HCT116 (cell line): ENCODE measurements around the gene PHYKPL. TPM values are rescaled to one million over a fixed set of nuclear protein-coding genes. Genes with fewer than 3 reads are reported as not detected.

Source experiments
- ATAC-seq: fragments of 200-7000 bp; cut with Tn5 transposase; 2 replicates; pipeline ENCODE4 v1.9.1; 2020; ENCODE audit warnings: mild to moderate bottlenecking, moderate library complexity
- BruUV-seq: library from RNA; stranded (reverse); fragments of 400-500 nt; replicated peaks from 2 replicates; lab custom pipeline; 2021; lab: Mats Ljungman, UMichigan
- CTCF ChIA-PET: fragments of 300-600 bp; sonication (Branson Sonifier 250); formaldehyde crosslinking; loops from one replicate; lab custom pipeline; 2021; ENCODE audit warnings: antibody characterized with exemption; lab: Charles Lee
- POLR2A ChIA-PET: fragments of 300-600, 350-600 bp; sonication (Branson Sonifier 250); formaldehyde crosslinking; loops from one replicate; lab custom pipeline; 2021; ENCODE audit warnings: antibody characterized with exemption; lab: Charles Lee
- RAD21 ChIA-PET, 2 experiments: fragments of 300-600 bp; sonication (Branson Sonifier 250); formaldehyde crosslinking; loops; one replicate each; lab custom pipeline; 2023; ENCODE audit warnings: low total read pairs in 2 of 2; ENCODE audit not compliant: uncharacterized antibody in 2 of 2, unreplicated experiment in 2 of 2, low non-redundant PET in 1 of 2; lab: Charles Lee
- DNase-seq: peaks from one replicate; pipeline ENCODE4 v3.0.0-alpha.2; 2010; ENCODE audit warnings: low read depth, low spot score
- H2AFZ ChIP-seq: fragments of 200-600 bp; shearing (Covaris generic), sonication (generic); 2 replicates; pipeline ENCODE4 v1.6.1; 2017; ENCODE audit warnings: low read depth, mixed run types, mixed read lengths, antibody characterized with exemption, low read length; ENCODE audit not compliant: poor library complexity, severe bottlenecking
- H3K27ac ChIP-seq: 2 replicates; pipeline ENCODE4 v1.5.1; 2012; ENCODE audit warnings: low read depth, low read length
- H3K27me3 ChIP-seq: fragments of 200-600 bp; sonication (generic); 2 replicates; pipeline ENCODE4 v1.6.1; 2016; ENCODE audit warnings: mixed run types, low read length, mixed read lengths; ENCODE audit not compliant: insufficient read depth
- H3K36me3 ChIP-seq, 2 experiments: fragments of 200-500 bp in 1 of 2; fragments of 200-600 bp in 1 of 2; sonication (Bioruptor generic) in 1 of 2; sonication (generic) in 1 of 2; 2 replicates each; pipeline versions ENCODE4 v1.5.1 to v1.6.1; 2014 to 2016; ENCODE audit warnings: low read length in 2 of 2, inconsistent platforms in 1 of 2, mixed read lengths in 1 of 2, mixed run types in 1 of 2; ENCODE audit not compliant: insufficient read depth in 2 of 2, control insufficient read depth in 1 of 2
- H3K4me1 ChIP-seq, 2 experiments: fragments of 200-600 bp in 1 of 2; sonication (generic) in 1 of 2; 2 replicates each; pipeline versions ENCODE4 v1.5.1 to v1.6.1; 2012 to 2017; ENCODE audit warnings: low read length in 2 of 2, inconsistent platforms in 1 of 2, mild to moderate bottlenecking in 1 of 2, mixed read lengths in 1 of 2, mixed run types in 1 of 2, moderate library complexity in 1 of 2; ENCODE audit not compliant: insufficient read depth in 2 of 2, control insufficient read depth in 1 of 2
- H3K4me2 ChIP-seq: fragments of 200-600 bp; sonication (generic); 2 replicates; pipeline ENCODE4 v1.6.1; 2017; ENCODE audit warnings: mixed run types, low read length, mixed read lengths
- H3K4me3 ChIP-seq, 2 experiments: fragments of 200-600 bp in 1 of 2; sonication (generic) in 1 of 2; replicated peaks in 1 of 2; 2 replicates each; pipeline ENCODE4 v1.5.1; 2011 to 2016; ENCODE audit warnings: low read length in 2 of 2, control low read depth in 1 of 2, low read depth in 1 of 2, mild to moderate bottlenecking in 1 of 2, mixed read lengths in 1 of 2, mixed run types in 1 of 2
- H3K79me2 ChIP-seq: fragments of 200-600 bp; sonication (generic); 2 replicates; pipeline ENCODE4 v1.6.1; 2017; ENCODE audit warnings: mild to moderate bottlenecking, mixed run types, low read length, moderate library complexity, mixed read lengths; ENCODE audit not compliant: insufficient read depth
- H3K9ac ChIP-seq: fragments of 200-600 bp; sonication (generic); 2 replicates; pipeline ENCODE4 v1.6.1; 2016; ENCODE audit warnings: low read length, mixed read lengths
- H3K9me2 ChIP-seq: fragments of 200-600 bp; sonication (generic), shearing (Covaris generic); 2 replicates; pipeline ENCODE4 v1.6.1; 2017; ENCODE audit warnings: mixed run types, mild to moderate bottlenecking, moderate library complexity; ENCODE audit not compliant: insufficient read depth
- H3K9me3 ChIP-seq, 2 experiments: fragments of 200-500 bp in 1 of 2; fragments of 200-600 bp in 1 of 2; sonication (Bioruptor generic) in 1 of 2; sonication (generic) in 1 of 2; 2 replicates each; pipeline ENCODE4 v1.6.1; 2014 to 2017; ENCODE audit warnings: low read length in 2 of 2, mixed read lengths in 2 of 2, inconsistent platforms in 1 of 2, low read depth in 1 of 2, mild to moderate bottlenecking in 1 of 2, mixed run types in 1 of 2, moderate library complexity in 1 of 2; ENCODE audit not compliant: control insufficient read depth in 1 of 2, insufficient read depth in 1 of 2
- H4K20me1 ChIP-seq: fragments of 200-600 bp; sonication (generic), shearing (Covaris generic); 2 replicates; pipeline ENCODE4 v1.6.1; 2017; ENCODE audit warnings: mixed run types, mild to moderate bottlenecking, moderate library complexity; ENCODE audit not compliant: insufficient read depth
- CBX3 ChIP-seq: IDR thresholded peaks from 2 replicates; pipeline ENCODE4 v1.6.1; 2012; ENCODE audit warnings: low read depth
- EZH2 ChIP-seq: fragments of 200-600 bp; sonication (generic); IDR thresholded peaks from 2 replicates; pipeline ENCODE4 v1.6.1; 2017; ENCODE audit warnings: antibody characterized with exemption, mixed run types
- POLR2A ChIP-seq: IDR thresholded peaks from 2 replicates; pipeline ENCODE4 v1.7.0; 2011; ENCODE audit warnings: borderline replicate concordance; ENCODE audit not compliant: insufficient read depth, insufficient read length; ENCODE audit errors: extremely low read depth
- RAD21 ChIP-seq: IDR thresholded peaks from 2 replicates; pipeline ENCODE4 v1.6.1; 2012; ENCODE audit warnings: low read depth, mild to moderate bottlenecking
- SIN3A ChIP-seq: IDR thresholded peaks from 2 replicates; pipeline ENCODE4 v1.6.1; 2012; ENCODE audit warnings: low read depth
- SRF ChIP-seq: IDR thresholded peaks from 2 replicates; pipeline ENCODE4 v1.6.1; 2012; ENCODE audit warnings: low read depth
- YY1 ChIP-seq: IDR thresholded peaks from 2 replicates; pipeline ENCODE4 v1.6.1; 2011; ENCODE audit warnings: low read length, low read depth, moderate library complexity, mild to moderate bottlenecking; ENCODE audit not compliant: insufficient replicate concordance; ENCODE audit errors: extremely low read depth
- ZBTB33 ChIP-seq: IDR thresholded peaks from 2 replicates; pipeline ENCODE4 v1.6.1; 2011; ENCODE audit warnings: mild to moderate bottlenecking, low read length, moderate library complexity; ENCODE audit not compliant: insufficient replicate concordance; ENCODE audit errors: extremely low read depth
- intact Hi-C: fragments of 100-400 bp; cut with micrococcal nuclease; formaldehyde crosslinking; loops from 2 replicates; pipeline ENCODE4 v1.10.0; 2022
- total RNA-seq: library from RNA; stranded (reverse); gene quantifications from one replicate; pipeline ENCODE4 v1.2.1, GENCODE V29; 2021; ENCODE audit not compliant: unreplicated experiment
- TF ChIP-seq, protein P1 (sequence below), 3 experiments: fragments of 200-600 bp in 1 of 3; sonication (generic) in 1 of 3; IDR thresholded peaks in 2 of 3; conservative IDR thresholded peaks in 1 of 3; 2 replicates each; pipeline ENCODE4 v1.5.1; 2012 to 2017; ENCODE audit warnings: low read depth in 2 of 3, low read length in 2 of 3, antibody characterized with exemption in 1 of 3, borderline replicate concordance in 1 of 3, control low read depth in 1 of 3, mild to moderate bottlenecking in 1 of 3, mixed read lengths in 1 of 3, mixed run types in 1 of 3, moderate library complexity in 1 of 3; ENCODE audit not compliant: insufficient read depth in 1 of 3
- TF ChIP-seq, protein P2 (sequence below): IDR thresholded peaks from 2 replicates; pipeline ENCODE4 v1.6.1; 2012
- TF ChIP-seq, protein P3 (sequence below): IDR thresholded peaks from 2 replicates; pipeline ENCODE4 v1.6.1; 2012
- TF ChIP-seq, protein P4 (sequence below): IDR thresholded peaks from 2 replicates; pipeline ENCODE4 v1.6.1; 2012; ENCODE audit warnings: low read depth

Gene PHYKPL
- total RNA-seq, 1 experiment from 2014 or later: 57.8 TPM

GRCh38 chr5:178203670-178204181 is 28.9 kb downstream of the PHYKPL start:
- ATAC-seq (peak; percentile 27), DNase-seq (no peak)
- TF ChIP-seq, protein P1, sequence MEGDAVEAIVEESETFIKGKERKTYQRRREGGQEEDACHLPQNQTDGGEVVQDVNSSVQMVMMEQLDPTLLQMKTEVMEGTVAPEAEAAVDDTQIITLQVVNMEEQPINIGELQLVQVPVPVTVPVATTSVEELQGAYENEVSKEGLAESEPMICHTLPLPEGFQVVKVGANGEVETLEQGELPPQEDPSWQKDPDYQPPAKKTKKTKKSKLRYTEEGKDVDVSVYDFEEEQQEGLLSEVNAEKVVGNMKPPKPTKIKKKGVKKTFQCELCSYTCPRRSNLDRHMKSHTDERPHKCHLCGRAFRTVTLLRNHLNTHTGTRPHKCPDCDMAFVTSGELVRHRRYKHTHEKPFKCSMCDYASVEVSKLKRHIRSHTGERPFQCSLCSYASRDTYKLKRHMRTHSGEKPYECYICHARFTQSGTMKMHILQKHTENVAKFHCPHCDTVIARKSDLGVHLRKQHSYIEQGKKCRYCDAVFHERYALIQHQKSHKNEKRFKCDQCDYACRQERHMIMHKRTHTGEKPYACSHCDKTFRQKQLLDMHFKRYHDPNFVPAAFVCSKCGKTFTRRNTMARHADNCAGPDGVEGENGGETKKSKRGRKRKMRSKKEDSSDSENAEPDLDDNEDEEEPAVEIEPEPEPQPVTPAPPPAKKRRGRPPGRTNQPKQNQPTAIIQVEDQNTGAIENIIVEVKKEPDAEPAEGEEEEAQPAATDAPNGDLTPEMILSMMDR (IDR thresholded peaks at IDR 0.05 in 2 of 3, conservative IDR thresholded peaks at IDR 0.05 in 1 of 3; ENCODE audit: borderline replicate concordance in 1 of 3, insufficient read depth in 1 of 3, low read depth in 2 of 3, low read length in 2 of 3): no peak
- no peak for TF ChIP-seq POLR2A
- TF ChIP-seq EZH2: no peak
- no peak for TF ChIP-seq ZBTB33
- no peak for TF ChIP-seq CBX3
- no peak for TF ChIP-seq YY1
- TF ChIP-seq SIN3A: no peak
- no peak for TF ChIP-seq SRF
- TF ChIP-seq, protein P2, sequence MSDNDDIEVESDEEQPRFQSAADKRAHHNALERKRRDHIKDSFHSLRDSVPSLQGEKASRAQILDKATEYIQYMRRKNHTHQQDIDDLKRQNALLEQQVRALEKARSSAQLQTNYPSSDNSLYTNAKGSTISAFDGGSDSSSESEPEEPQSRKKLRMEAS: no peak
- TF ChIP-seq, protein P3, sequence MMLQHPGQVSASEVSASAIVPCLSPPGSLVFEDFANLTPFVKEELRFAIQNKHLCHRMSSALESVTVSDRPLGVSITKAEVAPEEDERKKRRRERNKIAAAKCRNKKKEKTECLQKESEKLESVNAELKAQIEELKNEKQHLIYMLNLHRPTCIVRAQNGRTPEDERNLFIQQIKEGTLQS: no peak
- TF ChIP-seq, protein P4, sequence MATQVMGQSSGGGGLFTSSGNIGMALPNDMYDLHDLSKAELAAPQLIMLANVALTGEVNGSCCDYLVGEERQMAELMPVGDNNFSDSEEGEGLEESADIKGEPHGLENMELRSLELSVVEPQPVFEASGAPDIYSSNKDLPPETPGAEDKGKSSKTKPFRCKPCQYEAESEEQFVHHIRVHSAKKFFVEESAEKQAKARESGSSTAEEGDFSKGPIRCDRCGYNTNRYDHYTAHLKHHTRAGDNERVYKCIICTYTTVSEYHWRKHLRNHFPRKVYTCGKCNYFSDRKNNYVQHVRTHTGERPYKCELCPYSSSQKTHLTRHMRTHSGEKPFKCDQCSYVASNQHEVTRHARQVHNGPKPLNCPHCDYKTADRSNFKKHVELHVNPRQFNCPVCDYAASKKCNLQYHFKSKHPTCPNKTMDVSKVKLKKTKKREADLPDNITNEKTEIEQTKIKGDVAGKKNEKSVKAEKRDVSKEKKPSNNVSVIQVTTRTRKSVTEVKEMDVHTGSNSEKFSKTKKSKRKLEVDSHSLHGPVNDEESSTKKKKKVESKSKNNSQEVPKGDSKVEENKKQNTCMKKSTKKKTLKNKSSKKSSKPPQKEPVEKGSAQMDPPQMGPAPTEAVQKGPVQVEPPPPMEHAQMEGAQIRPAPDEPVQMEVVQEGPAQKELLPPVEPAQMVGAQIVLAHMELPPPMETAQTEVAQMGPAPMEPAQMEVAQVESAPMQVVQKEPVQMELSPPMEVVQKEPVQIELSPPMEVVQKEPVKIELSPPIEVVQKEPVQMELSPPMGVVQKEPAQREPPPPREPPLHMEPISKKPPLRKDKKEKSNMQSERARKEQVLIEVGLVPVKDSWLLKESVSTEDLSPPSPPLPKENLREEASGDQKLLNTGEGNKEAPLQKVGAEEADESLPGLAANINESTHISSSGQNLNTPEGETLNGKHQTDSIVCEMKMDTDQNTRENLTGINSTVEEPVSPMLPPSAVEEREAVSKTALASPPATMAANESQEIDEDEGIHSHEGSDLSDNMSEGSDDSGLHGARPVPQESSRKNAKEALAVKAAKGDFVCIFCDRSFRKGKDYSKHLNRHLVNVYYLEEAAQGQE: no peak
- TF ChIP-seq RAD21: no peak
- no peak overlapping the region for H2AFZ ChIP-seq
- H3K79me2 ChIP-seq: peaks cover 50% of the 10 kb centered on the region
- H3K9me3 ChIP-seq: no peaks in the 10 kb centered on the region
- peak overlapping the region; percentile 94 for H3K4me2 ChIP-seq
- ChIA-PET RAD21 (no interaction called here), POLR2A (interaction anchor here (0.5 to 1.5 kb wide), 9 partner anchors 8 to 1420 kb away, joined by 3 to 6 read pairs (median 4); partner anchors contain the start of genes HNRNPH1 and NHP2), CTCF (interaction anchor here (1.0 to 1.5 kb wide), 3 partner anchors 8 to 128 kb away, joined by 3 to 6 read pairs (median 6); no protein-coding TSS in a partner anchor)
- H3K4me3 ChIP-seq: peak overlapping the region; percentile 82 to 88
- peaks cover 21 to 34% of the 10 kb centered on the region in 2 experiments for H3K36me3 ChIP-seq
- peak overlapping the region; percentile 97 for H3K9ac ChIP-seq
- H3K27me3 ChIP-seq: no peaks in the 10 kb centered on the region
- TSS peak; percentile 95 for BruUV-seq
- H3K27ac ChIP-seq: peak overlapping the region; percentile 97
- H3K9me2 ChIP-seq: no peaks in the 10 kb centered on the region
- H3K4me1 ChIP-seq: peaks cover 18 to 51% of the 10 kb centered on the region in 2 experiments
- intact Hi-C loops: no loop called here
- H4K20me1 ChIP-seq: peaks cover 34% of the 10 kb centered on the region
